ENCODE data around the gene CAMK2D. TPM values are rescaled to one million over a fixed set of nuclear protein-coding genes. Genes with fewer than 3 reads are reported as not detected.

The CAMK2D gene
- total and polyA plus RNA-seq, 4 donors = 10.1 to 31.0 (median 25.6) TPM

GRCh38 chr4:113738251-113738650 lies 23.3 kb downstream of the CAMK2D start:
- no peak for DNase-seq (ENCODE audit: low spot score)
- H3K9ac ChIP-seq (ENCODE audit: low read depth in 1 of 2, low read length in 2 of 2) = no peak overlapping the region
- TF ChIP-seq JUND (IDR thresholded peaks at IDR 0.05) (no peak), YY1 (IDR thresholded peaks at IDR 0.05) (no peak), RAD21 (IDR thresholded peaks at IDR 0.05) (no peak), GABPA (IDR thresholded peaks at IDR 0.05 in 1 of 2, conservative IDR thresholded peaks at IDR 0.05 in 1 of 2) (no peak)

GRCh38 chr4:113733685-113734084 lies 27.9 kb downstream of the CAMK2D start:
- H3K27me3 ChIP-seq (ENCODE audit: control insufficient read depth in 4 of 4, insufficient read depth in 4 of 4, low read length in 3 of 4) = no peaks in the 10 kb centered on the region
- no peak overlapping the region for H3K9ac ChIP-seq (ENCODE audit: low read depth in 1 of 2, low read length in 2 of 2)
- no peak overlapping the region for H3K4me3 ChIP-seq (ENCODE audit: low read depth in 1 of 3, low read length in 3 of 3)
- TF ChIP-seq ATF3 (IDR thresholded peaks at IDR 0.05) (no peak), RXRA (IDR thresholded peaks at IDR 0.05) (no peak), FOXA1 (IDR thresholded peaks at IDR 0.05) (no peak), JUND (IDR thresholded peaks at IDR 0.05) (no peak), HNF4G (IDR thresholded peaks at IDR 0.05) (no peak), SP1 (IDR thresholded peaks at IDR 0.05) (no peak), MAX (IDR thresholded peaks at IDR 0.05) (no peak), EGR1 (IDR thresholded peaks at IDR 0.05; ENCODE audit: low read depth in 2 of 2) (no peak), HNF4A (conservative IDR thresholded peaks at IDR 0.05) (no peak), NR2F2 (IDR thresholded peaks at IDR 0.05) (no peak)
- TF ChIP-seq, protein P1, sequence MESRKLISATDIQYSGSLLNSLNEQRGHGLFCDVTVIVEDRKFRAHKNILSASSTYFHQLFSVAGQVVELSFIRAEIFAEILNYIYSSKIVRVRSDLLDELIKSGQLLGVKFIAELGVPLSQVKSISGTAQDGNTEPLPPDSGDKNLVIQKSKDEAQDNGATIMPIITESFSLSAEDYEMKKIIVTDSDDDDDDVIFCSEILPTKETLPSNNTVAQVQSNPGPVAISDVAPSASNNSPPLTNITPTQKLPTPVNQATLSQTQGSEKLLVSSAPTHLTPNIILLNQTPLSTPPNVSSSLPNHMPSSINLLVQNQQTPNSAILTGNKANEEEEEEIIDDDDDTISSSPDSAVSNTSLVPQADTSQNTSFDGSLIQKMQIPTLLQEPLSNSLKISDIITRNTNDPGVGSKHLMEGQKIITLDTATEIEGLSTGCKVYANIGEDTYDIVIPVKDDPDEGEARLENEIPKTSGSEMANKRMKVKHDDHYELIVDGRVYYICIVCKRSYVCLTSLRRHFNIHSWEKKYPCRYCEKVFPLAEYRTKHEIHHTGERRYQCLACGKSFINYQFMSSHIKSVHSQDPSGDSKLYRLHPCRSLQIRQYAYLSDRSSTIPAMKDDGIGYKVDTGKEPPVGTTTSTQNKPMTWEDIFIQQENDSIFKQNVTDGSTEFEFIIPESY (IDR thresholded peaks at IDR 0.05) = no peak
- TF ChIP-seq, protein P2, sequence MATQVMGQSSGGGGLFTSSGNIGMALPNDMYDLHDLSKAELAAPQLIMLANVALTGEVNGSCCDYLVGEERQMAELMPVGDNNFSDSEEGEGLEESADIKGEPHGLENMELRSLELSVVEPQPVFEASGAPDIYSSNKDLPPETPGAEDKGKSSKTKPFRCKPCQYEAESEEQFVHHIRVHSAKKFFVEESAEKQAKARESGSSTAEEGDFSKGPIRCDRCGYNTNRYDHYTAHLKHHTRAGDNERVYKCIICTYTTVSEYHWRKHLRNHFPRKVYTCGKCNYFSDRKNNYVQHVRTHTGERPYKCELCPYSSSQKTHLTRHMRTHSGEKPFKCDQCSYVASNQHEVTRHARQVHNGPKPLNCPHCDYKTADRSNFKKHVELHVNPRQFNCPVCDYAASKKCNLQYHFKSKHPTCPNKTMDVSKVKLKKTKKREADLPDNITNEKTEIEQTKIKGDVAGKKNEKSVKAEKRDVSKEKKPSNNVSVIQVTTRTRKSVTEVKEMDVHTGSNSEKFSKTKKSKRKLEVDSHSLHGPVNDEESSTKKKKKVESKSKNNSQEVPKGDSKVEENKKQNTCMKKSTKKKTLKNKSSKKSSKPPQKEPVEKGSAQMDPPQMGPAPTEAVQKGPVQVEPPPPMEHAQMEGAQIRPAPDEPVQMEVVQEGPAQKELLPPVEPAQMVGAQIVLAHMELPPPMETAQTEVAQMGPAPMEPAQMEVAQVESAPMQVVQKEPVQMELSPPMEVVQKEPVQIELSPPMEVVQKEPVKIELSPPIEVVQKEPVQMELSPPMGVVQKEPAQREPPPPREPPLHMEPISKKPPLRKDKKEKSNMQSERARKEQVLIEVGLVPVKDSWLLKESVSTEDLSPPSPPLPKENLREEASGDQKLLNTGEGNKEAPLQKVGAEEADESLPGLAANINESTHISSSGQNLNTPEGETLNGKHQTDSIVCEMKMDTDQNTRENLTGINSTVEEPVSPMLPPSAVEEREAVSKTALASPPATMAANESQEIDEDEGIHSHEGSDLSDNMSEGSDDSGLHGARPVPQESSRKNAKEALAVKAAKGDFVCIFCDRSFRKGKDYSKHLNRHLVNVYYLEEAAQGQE (IDR thresholded peaks at IDR 0.05) = no peak
- H3K4me1 ChIP-seq (ENCODE audit: control insufficient read depth in 4 of 4, insufficient read depth in 4 of 4, low read length in 3 of 4) = no peaks in the 10 kb centered on the region
- no peak for DNase-seq (ENCODE audit: low spot score)
- H3K27ac ChIP-seq (ENCODE audit: low read depth in 1 of 2, low read length in 2 of 2) = no peak overlapping the region
- no peaks in the 10 kb centered on the region for H3K9me3 ChIP-seq (ENCODE audit: control insufficient read depth in 4 of 4, low read length in 3 of 4)
- H3K36me3 ChIP-seq (ENCODE audit: control insufficient read depth in 4 of 4, insufficient read depth in 3 of 4, low read depth in 1 of 4, low read length in 3 of 4) = no peaks in the 10 kb centered on the region

More at GRCh38 chr4:113738251-113738650, 23.3 kb downstream of the CAMK2D start:
- Histone ChIP-seq H3K36me3 (ENCODE audit: control insufficient read depth in 4 of 4, insufficient read depth in 3 of 4, low read depth in 1 of 4, low read length in 3 of 4) (no peaks in the 10 kb centered on the region), H3K4me1 (ENCODE audit: control insufficient read depth in 4 of 4, insufficient read depth in 4 of 4, low read length in 3 of 4) (peaks cover 0 to 2% (median 0%) of the 10 kb centered on the region in 4 donors), H3K27ac (ENCODE audit: low read depth in 1 of 2, low read length in 2 of 2) (no peak overlapping the region), H3K4me3 (ENCODE audit: low read depth in 1 of 3, low read length in 3 of 3) (no peak overlapping the region), H3K9me3 (ENCODE audit: control insufficient read depth in 4 of 4, low read length in 3 of 4) (no peaks in the 10 kb centered on the region), H3K27me3 (ENCODE audit: control insufficient read depth in 4 of 4, insufficient read depth in 4 of 4, low read length in 3 of 4) (no peaks in the 10 kb centered on the region)
